ENCODE measurements around the gene MARCHF5.

DNA sequence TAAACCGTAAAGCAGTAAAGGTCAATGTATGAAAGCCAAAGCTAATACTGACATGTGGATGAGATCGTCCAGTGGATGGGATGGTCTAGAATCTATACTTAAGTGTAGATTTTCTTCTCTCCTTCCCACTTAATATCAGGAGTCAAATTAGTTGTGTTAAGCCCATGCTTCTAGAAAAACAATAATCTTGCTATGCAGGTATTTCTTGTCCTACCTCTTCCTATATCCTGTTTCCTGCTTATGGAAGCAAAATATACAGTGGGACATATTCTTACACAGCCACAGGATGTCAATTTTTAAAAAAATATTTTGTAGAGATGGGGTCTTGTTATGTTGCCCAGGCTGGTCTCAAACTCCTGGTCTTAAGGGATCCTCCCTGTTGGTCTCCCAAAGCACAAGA is 27.6 kb upstream of the MARCHF5 start:
- TF ChIP-seq, protein P1, sequence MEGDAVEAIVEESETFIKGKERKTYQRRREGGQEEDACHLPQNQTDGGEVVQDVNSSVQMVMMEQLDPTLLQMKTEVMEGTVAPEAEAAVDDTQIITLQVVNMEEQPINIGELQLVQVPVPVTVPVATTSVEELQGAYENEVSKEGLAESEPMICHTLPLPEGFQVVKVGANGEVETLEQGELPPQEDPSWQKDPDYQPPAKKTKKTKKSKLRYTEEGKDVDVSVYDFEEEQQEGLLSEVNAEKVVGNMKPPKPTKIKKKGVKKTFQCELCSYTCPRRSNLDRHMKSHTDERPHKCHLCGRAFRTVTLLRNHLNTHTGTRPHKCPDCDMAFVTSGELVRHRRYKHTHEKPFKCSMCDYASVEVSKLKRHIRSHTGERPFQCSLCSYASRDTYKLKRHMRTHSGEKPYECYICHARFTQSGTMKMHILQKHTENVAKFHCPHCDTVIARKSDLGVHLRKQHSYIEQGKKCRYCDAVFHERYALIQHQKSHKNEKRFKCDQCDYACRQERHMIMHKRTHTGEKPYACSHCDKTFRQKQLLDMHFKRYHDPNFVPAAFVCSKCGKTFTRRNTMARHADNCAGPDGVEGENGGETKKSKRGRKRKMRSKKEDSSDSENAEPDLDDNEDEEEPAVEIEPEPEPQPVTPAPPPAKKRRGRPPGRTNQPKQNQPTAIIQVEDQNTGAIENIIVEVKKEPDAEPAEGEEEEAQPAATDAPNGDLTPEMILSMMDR (IDR thresholded peaks at IDR 0.05): no peak
- no peak for TF ChIP-seq POLR2A (IDR thresholded peaks at IDR 0.05)

All from adrenal gland (tissue), 5 donors.